HepG2 (cell line): ENCODE data around the gene ZNF511. TPM values are rescaled to one million over a fixed set of nuclear protein-coding genes. Genes with fewer than 3 reads are reported as not detected.

Experiments
- AKAP8 ChIP-seq: sonication (generic); formaldehyde crosslinking; IDR thresholded peaks from 2 replicates; pipeline ENCODE4 v1.5.1; 2020; ENCODE audit warnings: mild to moderate bottlenecking, missing genetic modification reagents
- CHCHD3 ChIP-seq: sonication (generic); formaldehyde crosslinking; IDR thresholded peaks from 2 replicates; pipeline ENCODE4 v1.8.0; 2022; ENCODE audit warnings: mild to moderate bottlenecking, missing genetic modification reagents, moderate library complexity
- DMAP1 ChIP-seq: IDR thresholded peaks from 2 replicates; pipeline ENCODE4 v1.6.1; 2016
- DR1 ChIP-seq: sonication (generic); formaldehyde crosslinking; IDR thresholded peaks from 2 replicates; pipeline ENCODE4 v1.8.0; 2021; ENCODE audit warnings: mild to moderate bottlenecking, missing genetic modification reagents, inconsistent platforms
- FIP1L1 ChIP-seq: fragments of 200-400 bp; formaldehyde crosslinking; IDR thresholded peaks from 2 replicates; pipeline ENCODE4 v1.6.1; 2018; ENCODE audit warnings: low read depth, mild to moderate bottlenecking, low read length, moderate library complexity, borderline replicate concordance; ENCODE audit not compliant: insufficient read depth
- GABPB1 ChIP-seq: IDR thresholded peaks from 2 replicates; pipeline ENCODE4 v1.6.1; 2016; ENCODE audit warnings: mild to moderate bottlenecking, missing genetic modification reagents, moderate library complexity, missing compliant biosample characterization
- HDAC1 ChIP-seq: sonication (generic); formaldehyde crosslinking; IDR thresholded peaks from 2 replicates; pipeline ENCODE4 v1.5.1; 2020; ENCODE audit warnings: mild to moderate bottlenecking, missing genetic modification reagents
- KMT2A ChIP-seq: sonication (generic); formaldehyde crosslinking; IDR thresholded peaks from 2 replicates; pipeline ENCODE4 v1.4.0; 2020; ENCODE audit warnings: missing genetic modification reagents
- MTA1 ChIP-seq: sonication (generic); formaldehyde crosslinking; IDR thresholded peaks from 2 replicates; pipeline ENCODE4 v1.4.0; 2020; ENCODE audit warnings: missing genetic modification reagents, mild to moderate bottlenecking, borderline replicate concordance
- MYNN ChIP-seq: sonication (generic); formaldehyde crosslinking; IDR thresholded peaks from 2 replicates; pipeline ENCODE4 v1.4.0; 2020; ENCODE audit warnings: mild to moderate bottlenecking, low read depth, missing genetic modification reagents
- NCOA1 ChIP-seq: sonication (generic); formaldehyde crosslinking; IDR thresholded peaks from 2 replicates; pipeline ENCODE4 v1.9.0; 2021; ENCODE audit warnings: missing genetic modification reagents
- NPAS2 ChIP-seq: sonication (generic); formaldehyde crosslinking; IDR thresholded peaks from 2 replicates; pipeline ENCODE4 v1.8.0; 2022; ENCODE audit warnings: mild to moderate bottlenecking, missing genetic modification reagents, borderline replicate concordance
- NR2F6 ChIP-seq, 2 experiments: IDR thresholded peaks; 2 replicates each; pipeline ENCODE4 v1.6.1; 2016; ENCODE audit warnings: antibody characterized with exemption in 1 of 2, mild to moderate bottlenecking in 1 of 2
- PHF5A ChIP-seq: IDR thresholded peaks from one replicate; pipeline ENCODE4 v1.6.1; 2018; ENCODE audit warnings: low read depth, missing genetic modification reagents; ENCODE audit not compliant: unreplicated experiment
- SP2 ChIP-seq: sonication (generic); formaldehyde crosslinking; IDR thresholded peaks from 2 replicates; pipeline ENCODE4 v1.5.1; 2020; ENCODE audit warnings: mild to moderate bottlenecking, missing genetic modification reagents
- TAF1 ChIP-seq: sonication (generic); formaldehyde crosslinking; IDR thresholded peaks from 2 replicates; pipeline ENCODE4 v1.4.0; 2020; ENCODE audit warnings: missing genetic modification reagents
- U2AF1 ChIP-seq: fragments of 200-400 bp; formaldehyde crosslinking; optimal IDR thresholded peaks from 2 replicates; pipeline ENCODE3; 2017; ENCODE audit warnings: mild to moderate bottlenecking, low read depth, low read length
- ZBTB7B ChIP-seq: sonication (generic); formaldehyde crosslinking; IDR thresholded peaks from 2 replicates; pipeline ENCODE4 v1.4.0; 2020; ENCODE audit warnings: missing genetic modification reagents
- ZMYM3 ChIP-seq: sonication (generic); formaldehyde crosslinking; IDR thresholded peaks from 2 replicates; pipeline ENCODE4 v1.5.1; 2020; ENCODE audit warnings: mild to moderate bottlenecking, missing genetic modification reagents
- ZNF335 ChIP-seq: sonication (generic); formaldehyde crosslinking; IDR thresholded peaks from 2 replicates; pipeline ENCODE4 v1.4.0; 2020; ENCODE audit warnings: missing genetic modification reagents
- ZNF343 ChIP-seq: sonication (generic); formaldehyde crosslinking; IDR thresholded peaks from 2 replicates; pipeline ENCODE4 v1.4.0; 2020; ENCODE audit warnings: mild to moderate bottlenecking, missing genetic modification reagents
- ZNF552 ChIP-seq: sonication (generic); formaldehyde crosslinking; IDR thresholded peaks from 2 replicates; pipeline ENCODE4 v1.9.0; 2022; ENCODE audit warnings: missing genetic modification reagents, mild to moderate bottlenecking, borderline replicate concordance
- ZNF7 ChIP-seq: IDR thresholded peaks from 2 replicates; pipeline ENCODE4 v1.6.1; 2016; ENCODE audit warnings: missing biosample characterization, missing genetic modification reagents
- ZNF839 ChIP-seq: sonication (generic); formaldehyde crosslinking; IDR thresholded peaks from 2 replicates; pipeline ENCODE4 v1.4.0; 2020; ENCODE audit warnings: missing genetic modification reagents, mild to moderate bottlenecking, borderline replicate concordance
- polyA plus RNA-seq, 8 experiments: library from polyadenylated mRNA; depleted of rRNA in 3 of 8; stranded (reverse) in 7 of 8; unstranded in 1 of 8; fragments of >200 nt; fragmentation: Illumina TruSeq in 4 of 8; extraction: Trizol in 4 of 8; gene quantifications; 2 replicates each; pipeline versions ENCODE4 v1.2.1 to v1.2.3, GENCODE V29; 2011 to 2016; ENCODE audit warnings: low read depth in 4 of 8, missing spikeins in 1 of 8, mixed read lengths in 1 of 8; ENCODE audit not compliant: insufficient read depth in 1 of 8
- total RNA-seq, 5 experiments: library from RNA; depleted of rRNA; stranded (reverse); fragments of >200 nt; fragmentation: Illumina TruSeq; extraction: Trizol; gene quantifications; 2 replicates each; pipeline ENCODE4 v1.2.3, GENCODE V29; 2016; ENCODE audit warnings: low read depth in 1 of 5
- TF ChIP-seq, protein P1 (sequence below): sonication (generic); formaldehyde crosslinking; IDR thresholded peaks from 2 replicates; pipeline ENCODE4 v1.8.0; 2022; ENCODE audit warnings: missing genetic modification reagents, mild to moderate bottlenecking, moderate library complexity, borderline replicate concordance
- TF ChIP-seq, protein P2 (sequence below): IDR thresholded peaks from 2 replicates; pipeline ENCODE4 v1.6.1; 2016; ENCODE audit warnings: low read depth, control low read depth

ZNF511 gene
- total and polyA plus RNA-seq, 2 of the 13 experiments (the other 11 are each of a cell fraction or from before 2014, with no cell fraction given), result 35.6 to 66.4 TPM

DNA sequence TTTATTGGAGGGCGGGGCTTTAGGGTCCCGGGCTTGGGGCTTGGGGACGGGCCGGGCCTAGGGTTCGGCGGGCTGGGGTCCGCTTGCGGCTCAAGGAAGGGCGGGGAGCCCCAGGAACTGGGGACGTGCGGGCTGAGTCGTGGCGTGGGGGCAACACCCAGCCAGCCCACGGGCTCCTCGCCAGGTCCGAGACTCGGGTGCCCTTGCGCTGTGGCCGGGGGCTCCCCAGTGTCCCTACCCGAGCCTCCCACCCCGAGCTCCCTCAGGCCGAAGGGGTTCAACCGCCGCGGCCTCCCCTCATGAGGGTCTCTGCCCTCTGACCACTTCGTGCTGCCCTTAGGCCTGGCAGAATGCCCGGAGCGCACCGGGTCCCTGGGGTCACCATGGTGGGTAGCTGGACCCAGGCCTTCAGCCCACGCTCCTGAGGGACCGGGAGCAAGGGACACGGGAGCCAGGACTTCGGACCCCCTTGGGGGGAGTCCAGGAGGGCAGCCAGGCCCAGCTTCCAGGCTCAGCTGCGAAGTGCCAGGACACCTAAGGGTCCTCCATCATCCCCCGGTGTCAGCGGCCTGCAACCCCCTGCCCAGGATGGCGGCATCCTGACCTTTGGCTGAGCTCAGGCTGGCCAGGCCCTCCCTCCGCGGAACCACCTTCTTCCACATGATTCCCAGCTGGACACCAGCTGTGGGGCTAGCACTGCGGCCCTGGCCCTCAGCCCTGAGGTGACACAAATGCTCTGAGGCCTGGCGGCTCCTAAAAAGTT lies 49.6 kb downstream of the ZNF511 start (continued):
- TF ChIP-seq NCOA1 (CRISPR knock-in tag), result no peak
- TF ChIP-seq ZNF343 (CRISPR knock-in tag), result peak; percentile 35; the same call in 1 of the 2 replicates
- no peak for TF ChIP-seq U2AF1
- no peak for TF ChIP-seq SP2
- TF ChIP-seq, protein P1, sequence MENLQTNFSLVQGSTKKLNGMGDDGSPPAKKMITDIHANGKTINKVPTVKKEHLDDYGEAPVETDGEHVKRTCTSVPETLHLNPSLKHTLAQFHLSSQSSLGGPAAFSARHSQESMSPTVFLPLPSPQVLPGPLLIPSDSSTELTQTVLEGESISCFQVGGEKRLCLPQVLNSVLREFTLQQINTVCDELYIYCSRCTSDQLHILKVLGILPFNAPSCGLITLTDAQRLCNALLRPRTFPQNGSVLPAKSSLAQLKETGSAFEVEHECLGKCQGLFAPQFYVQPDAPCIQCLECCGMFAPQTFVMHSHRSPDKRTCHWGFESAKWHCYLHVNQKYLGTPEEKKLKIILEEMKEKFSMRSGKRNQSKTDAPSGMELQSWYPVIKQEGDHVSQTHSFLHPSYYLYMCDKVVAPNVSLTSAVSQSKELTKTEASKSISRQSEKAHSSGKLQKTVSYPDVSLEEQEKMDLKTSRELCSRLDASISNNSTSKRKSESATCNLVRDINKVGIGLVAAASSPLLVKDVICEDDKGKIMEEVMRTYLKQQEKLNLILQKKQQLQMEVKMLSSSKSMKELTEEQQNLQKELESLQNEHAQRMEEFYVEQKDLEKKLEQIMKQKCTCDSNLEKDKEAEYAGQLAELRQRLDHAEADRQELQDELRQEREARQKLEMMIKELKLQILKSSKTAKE (CRISPR knock-in tag), result no peak
- peak; percentile 39; the same call in 1 of the 2 replicates for TF ChIP-seq ZBTB7B (CRISPR knock-in tag)
- TF ChIP-seq, protein P2, sequence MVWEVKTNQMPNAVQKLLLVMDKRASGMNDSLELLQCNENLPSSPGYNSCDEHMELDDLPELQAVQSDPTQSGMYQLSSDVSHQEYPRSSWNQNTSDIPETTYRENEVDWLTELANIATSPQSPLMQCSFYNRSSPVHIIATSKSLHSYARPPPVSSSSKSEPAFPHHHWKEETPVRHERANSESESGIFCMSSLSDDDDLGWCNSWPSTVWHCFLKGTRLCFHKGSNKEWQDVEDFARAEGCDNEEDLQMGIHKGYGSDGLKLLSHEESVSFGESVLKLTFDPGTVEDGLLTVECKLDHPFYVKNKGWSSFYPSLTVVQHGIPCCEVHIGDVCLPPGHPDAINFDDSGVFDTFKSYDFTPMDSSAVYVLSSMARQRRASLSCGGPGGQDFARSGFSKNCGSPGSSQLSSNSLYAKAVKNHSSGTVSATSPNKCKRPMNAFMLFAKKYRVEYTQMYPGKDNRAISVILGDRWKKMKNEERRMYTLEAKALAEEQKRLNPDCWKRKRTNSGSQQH (CRISPR knock-in tag), result no peak
- TF ChIP-seq TAF1 (CRISPR knock-in tag), result peak; percentile 38; the same call in 1 of the 2 replicates
- TF ChIP-seq KMT2A, result no peak
- no peak for TF ChIP-seq DR1 (CRISPR knock-in tag)
- peak; percentile 40; the same call in 1 of the 2 replicates for TF ChIP-seq GABPB1
- TF ChIP-seq NR2F6 (IDR thresholded peaks at IDR 0.05), result peak; percentile 56
- peak; percentile 64; the same call in 1 of the 2 replicates for TF ChIP-seq NR2F6 (CRISPR knock-in tag; IDR thresholded peaks at IDR 0.05)
- TF ChIP-seq ZNF839 (CRISPR knock-in tag), result no peak; the same call in 1 of the 2 replicates
- peak; percentile 55; the same call in 1 of the 2 replicates for TF ChIP-seq AKAP8 (CRISPR knock-in tag)
- TF ChIP-seq HDAC1, result peak; percentile 82
- no peak for TF ChIP-seq ZNF7 (CRISPR knock-in tag)
- TF ChIP-seq ZNF552, result no peak
- TF ChIP-seq ZMYM3, result peak; percentile 33; the same call in 1 of the 2 replicates
- no peak for TF ChIP-seq NPAS2
- TF ChIP-seq DMAP1 (CRISPR knock-in tag), result no peak
- no peak for TF ChIP-seq FIP1L1
- TF ChIP-seq PHF5A (CRISPR knock-in tag), result no peak
- no peak for TF ChIP-seq MYNN (CRISPR knock-in tag)
- peak; percentile 68; the same call in 1 of the 2 replicates for TF ChIP-seq MTA1 (CRISPR knock-in tag)
- TF ChIP-seq CHCHD3 (CRISPR knock-in tag), result no peak
- no peak for TF ChIP-seq ZNF335
